GM11168 (cell line): ENCODE measurements around the gene SLC14A1.

ENCODE experiments used
- in situ Hi-C: fragments of 300-500 bp; cut with MboI; formaldehyde crosslinking; loops from one replicate; pipeline ENCODE4 v1.12.0; 2022; ENCODE audit warnings: low sequenced_read_pairs; ENCODE audit not compliant: unreplicated experiment

SLC14A1 gene

DNA sequence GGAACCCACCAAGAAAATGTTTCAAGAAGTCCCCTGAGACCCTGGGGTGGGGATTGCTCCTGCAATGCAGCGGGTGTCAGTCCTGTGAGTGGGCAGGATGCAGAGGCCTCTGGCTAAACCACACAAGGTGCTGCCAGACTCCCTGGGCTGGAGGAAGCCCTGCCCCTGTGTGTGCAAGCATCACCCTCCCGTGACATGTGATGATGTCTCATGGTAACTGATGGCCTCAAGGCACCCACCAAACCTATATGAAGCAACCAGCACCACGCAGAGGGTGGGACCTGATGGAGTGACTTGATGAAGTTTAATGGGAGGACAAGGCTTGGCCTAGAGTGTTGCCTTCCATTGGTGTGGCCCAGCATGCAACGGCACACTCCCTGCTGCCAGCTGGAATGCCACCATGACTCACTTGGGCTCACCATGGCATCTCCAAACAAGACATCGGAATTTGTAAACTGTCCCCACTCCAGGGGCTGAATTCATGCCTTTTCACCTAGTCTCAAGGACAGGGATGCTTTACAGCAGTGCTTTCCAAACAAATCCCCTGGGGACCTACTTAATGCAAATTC, 8.7 kb upstream of the SLC14A1 start:
- in situ Hi-C loops, result no loop called here

GRCh38 chr18:45719106-45719505, 4.9 kb upstream of the SLC14A1 start:
- in situ Hi-C loops, result no loop called here

DNA sequence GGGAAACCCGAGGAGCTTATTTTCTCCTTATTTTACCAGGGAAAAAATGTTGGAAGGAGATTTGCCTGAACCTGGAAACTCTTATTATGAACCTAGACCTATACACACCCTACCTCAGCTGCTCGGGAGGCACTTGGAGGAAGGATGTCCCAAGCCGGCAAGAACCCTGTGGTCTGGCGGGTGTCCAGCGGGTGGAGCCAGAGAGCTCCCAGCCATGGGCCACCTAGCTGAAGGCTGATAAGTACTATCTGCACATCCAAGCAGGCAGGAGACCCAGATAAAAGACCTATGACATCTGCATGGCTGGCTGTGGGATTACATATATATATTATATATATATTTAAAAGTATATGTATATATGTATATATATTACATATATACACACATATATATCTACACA, 1.1 kb upstream of the SLC14A1 start:
- in situ Hi-C loops, result no loop called here

DNA sequence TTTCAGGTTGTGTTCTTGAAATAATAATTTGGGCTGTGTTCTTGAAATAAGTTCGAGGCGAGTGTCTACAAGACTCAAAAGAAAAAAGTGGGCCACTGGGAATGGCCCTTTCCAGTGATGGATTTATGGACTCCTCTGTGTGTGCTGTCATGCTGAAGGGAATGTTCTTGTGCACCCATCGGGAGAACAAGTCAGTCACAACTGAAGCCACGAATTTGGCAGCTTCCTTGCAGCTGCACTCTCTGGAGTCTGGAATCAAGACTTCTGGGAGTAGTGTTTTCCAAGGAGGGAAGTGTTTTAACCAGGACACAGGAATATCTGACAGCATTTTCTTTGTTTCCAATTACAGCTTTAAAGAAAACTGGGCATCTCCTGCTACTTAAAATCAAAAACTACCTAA, 620 bp downstream of the SLC14A1 start:
- in situ Hi-C loops, result no loop called here

GRCh38 chr18:45725336-45725735, 1.4 kb downstream of the SLC14A1 start:
- in situ Hi-C loops, result no loop called here

- in situ Hi-C loops, result no loop called here
These were observed 2.6 kb downstream of the SLC14A1 start for GRCh38 chr18:45726603-45727002.

DNA sequence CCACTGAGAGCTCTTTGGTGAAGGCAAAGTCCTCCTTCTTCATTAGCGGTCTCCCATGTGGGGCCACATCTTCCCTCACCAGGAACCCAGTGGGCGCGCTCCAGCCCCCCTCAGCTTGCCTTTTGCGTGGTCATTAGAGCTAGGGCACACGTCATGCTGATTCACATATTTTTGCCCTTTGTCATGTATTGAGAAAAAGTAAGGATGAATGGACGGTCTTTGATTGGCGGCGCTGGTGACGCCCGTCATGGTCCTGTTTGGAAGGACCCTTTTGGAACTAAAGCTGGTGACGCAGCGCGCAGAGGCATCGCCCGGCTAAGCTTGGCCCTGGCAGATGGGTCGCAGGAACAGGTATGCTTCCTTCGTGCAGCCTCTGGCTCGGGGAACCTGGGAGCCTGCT, 3.1 kb downstream of the SLC14A1 start:
- in situ Hi-C loops, result no loop called here

DNA sequence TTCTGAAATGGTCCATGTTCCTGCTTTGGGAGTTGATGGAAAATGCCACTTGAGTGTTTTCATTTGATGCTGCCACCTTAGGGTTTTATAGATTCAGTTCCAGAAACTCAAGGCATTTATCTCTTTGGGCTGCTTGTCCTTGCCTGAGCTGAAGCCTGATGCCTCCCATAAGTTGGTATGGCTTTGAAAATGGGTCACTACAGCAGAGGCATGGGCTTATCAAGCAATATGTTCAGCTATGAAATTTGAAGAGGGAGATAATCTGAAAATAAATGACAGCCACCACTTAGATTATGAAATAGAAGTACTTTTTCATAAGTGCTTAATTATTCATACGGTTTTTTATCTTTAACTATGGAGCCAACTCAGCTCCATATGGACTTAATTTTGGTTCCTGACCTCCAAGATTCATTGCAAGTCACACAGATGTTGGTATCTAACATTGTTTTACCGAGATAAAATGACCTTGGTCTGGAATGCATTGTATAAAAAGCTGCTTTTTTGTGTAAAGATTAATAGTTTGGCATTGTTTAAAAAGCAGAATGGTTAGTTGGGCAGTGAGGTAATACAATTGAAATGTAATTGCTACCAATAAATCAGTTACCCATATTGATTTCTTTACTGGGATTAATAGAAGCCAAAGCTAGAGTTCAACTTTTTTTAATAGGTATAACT, 4.5 kb downstream of the SLC14A1 start:
- in situ Hi-C loops, result no loop called here

- in situ Hi-C loops, result no loop called here
These were observed 7.0 kb downstream of the SLC14A1 start for GRCh38 chr18:45730832-45731575.

- in situ Hi-C loops, result no loop called here
These were observed 7.7 kb downstream of the SLC14A1 start for GRCh38 chr18:45731716-45732115.

- in situ Hi-C loops, result no loop called here
These were observed 9.6 kb downstream of the SLC14A1 start for GRCh38 chr18:45733535-45733934.

GRCh38 chr18:45734505-45734904, 10.5 kb downstream of the SLC14A1 start:
- in situ Hi-C loops, result no loop called here

DNA sequence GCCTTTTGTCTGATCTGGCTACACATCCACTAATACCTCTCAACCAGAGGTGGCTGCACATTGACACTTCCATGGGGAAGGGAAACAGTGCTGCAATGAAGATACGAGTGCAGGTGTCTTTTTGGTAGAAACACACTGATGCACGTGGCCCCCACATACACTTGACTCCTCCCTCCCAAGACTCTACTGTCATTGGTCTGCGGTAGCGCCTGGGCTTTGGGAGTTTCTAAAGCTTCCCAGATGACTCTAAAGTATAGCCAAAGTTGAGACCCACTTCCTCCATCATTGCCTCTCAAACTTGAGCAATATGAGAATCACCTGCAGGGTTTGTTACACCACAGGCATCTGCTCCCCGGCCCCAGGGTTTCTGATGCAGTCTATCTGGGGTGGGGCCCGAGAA, 11.0 kb downstream of the SLC14A1 start:
- in situ Hi-C loops, result no loop called here

GRCh38 chr18:45738660-45739059, 14.7 kb downstream of the SLC14A1 start:
- in situ Hi-C loops, result no loop called here

DNA sequence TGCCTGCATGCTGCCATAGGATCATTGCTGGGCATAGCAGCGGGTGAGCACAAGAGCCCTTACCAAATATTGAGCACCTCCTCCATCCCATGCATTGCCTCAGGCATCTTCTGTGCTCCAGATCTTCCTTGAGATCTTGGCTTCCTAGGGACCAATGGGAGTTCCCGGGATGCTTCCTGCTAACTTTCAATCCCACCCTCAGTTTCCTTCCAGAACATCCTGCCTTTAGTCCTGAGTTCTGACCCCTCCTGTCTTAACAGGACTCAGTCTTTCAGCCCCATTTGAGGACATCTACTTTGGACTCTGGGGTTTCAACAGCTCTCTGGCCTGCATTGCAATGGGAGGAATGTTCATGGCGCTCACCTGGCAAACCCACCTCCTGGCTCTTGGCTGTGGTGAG, 15.3 kb downstream of the SLC14A1 start:
- in situ Hi-C loops, result no loop called here

DNA sequence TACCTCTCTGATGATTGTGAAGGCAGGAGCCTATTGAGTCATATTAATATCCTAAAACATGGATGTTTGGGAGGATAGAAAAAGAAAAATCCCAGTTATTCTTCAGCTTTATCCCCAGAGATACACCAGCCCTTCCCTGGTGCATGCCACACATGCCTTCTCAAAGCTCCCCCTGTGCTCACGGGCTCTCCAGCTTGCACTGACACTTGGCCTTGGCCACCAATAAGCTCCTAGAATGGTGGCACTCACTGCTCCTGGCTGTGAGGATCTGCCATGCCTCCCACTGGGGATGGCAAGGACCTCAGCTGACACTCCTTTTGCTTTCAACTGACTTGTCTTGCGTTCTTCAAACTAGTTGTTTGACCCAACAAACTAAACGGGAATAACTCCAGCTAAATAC, 15.9 kb downstream of the SLC14A1 start:
- in situ Hi-C loops, result no loop called here

- in situ Hi-C loops, result no loop called here
These were observed 17.1 kb downstream of the SLC14A1 start for GRCh38 chr18:45741056-45741455.

DNA sequence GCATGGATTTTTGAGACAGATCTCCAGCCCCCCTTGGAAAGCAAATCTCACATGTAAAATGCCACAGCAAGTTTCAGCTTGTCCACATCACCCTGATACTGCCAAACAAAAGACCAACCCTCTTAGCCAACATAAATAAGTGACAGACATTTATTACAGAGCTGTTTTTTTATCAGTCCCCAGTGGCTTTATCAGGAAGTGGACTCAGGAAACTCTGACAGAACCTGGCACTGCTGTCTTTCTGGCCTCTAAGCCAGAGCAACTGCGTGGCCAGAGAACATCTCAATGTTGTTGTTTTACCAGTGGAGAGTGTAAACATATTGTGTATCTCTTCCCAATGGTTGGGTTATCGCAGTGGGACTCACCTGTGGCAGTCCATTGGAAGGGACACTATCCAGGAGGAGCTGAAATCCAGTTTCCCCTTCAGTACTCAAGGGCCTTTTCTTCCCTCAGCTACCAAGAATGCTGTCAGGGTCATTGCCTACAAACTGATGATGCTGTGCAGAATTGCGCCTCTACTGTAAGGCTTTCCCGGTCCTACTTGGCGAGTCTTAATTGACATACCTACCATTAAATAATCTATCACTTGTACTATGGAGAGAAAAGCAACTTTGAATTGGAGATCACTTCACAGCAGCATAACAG, 22.0 kb downstream of the SLC14A1 start:
- in situ Hi-C loops, result no loop called here

- in situ Hi-C loops, result no loop called here
These were observed 24.5 kb downstream of the SLC14A1 start for GRCh38 chr18:45748501-45748900.

DNA sequence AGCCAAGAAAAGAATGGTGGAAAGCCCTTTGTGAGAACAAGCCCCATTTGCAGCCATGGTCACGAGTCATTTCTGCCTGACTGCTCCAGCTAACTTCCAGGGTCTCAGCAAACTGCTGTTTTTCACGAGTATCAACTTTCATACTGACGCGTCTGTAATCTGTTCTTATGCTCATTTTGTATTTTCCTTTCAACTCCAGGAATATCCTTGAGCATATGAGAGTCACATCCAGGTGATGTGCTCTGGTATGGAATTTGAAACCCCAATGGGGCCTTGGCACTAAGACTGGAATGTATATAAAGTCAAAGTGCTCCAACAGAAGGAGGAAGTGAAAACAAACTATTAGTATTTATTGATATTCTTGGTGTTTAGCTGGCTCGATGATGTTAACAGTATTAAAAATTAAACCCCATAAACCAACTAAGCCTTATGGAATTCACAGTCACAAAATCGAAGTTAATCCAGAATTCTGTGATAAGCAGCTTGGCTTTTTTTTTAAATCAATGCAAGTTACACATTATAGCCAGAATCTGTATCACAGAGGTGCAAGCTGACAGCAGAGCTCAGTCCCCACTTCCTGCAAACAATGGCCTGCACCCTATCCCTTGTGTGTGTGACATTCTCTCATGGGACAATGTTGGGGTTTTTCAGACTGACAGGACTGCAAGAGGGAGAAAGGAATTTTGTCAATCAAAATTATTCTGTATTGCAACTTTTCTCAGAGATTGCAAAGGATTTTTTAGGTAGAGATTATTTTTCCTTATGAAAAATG, 26.1 kb downstream of the SLC14A1 start:
- in situ Hi-C loops, result no loop called here
